ENCODE measurements around the gene GCNT4. TPM values are rescaled to one million over a fixed set of nuclear protein-coding genes. Genes with fewer than 3 reads are reported as not detected.
"Not testable (repeated sequence)": the region's sequence is repeated elsewhere in the genome, so short reads cannot be mapped to it uniquely, and the experiment has no call there.

GCNT4 gene, protein sequence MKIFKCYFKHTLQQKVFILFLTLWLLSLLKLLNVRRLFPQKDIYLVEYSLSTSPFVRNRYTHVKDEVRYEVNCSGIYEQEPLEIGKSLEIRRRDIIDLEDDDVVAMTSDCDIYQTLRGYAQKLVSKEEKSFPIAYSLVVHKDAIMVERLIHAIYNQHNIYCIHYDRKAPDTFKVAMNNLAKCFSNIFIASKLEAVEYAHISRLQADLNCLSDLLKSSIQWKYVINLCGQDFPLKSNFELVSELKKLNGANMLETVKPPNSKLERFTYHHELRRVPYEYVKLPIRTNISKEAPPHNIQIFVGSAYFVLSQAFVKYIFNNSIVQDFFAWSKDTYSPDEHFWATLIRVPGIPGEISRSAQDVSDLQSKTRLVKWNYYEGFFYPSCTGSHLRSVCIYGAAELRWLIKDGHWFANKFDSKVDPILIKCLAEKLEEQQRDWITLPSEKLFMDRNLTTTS
- total RNA-seq, result 0.39 and 0.41 TPM in 2 replicates

DNA sequence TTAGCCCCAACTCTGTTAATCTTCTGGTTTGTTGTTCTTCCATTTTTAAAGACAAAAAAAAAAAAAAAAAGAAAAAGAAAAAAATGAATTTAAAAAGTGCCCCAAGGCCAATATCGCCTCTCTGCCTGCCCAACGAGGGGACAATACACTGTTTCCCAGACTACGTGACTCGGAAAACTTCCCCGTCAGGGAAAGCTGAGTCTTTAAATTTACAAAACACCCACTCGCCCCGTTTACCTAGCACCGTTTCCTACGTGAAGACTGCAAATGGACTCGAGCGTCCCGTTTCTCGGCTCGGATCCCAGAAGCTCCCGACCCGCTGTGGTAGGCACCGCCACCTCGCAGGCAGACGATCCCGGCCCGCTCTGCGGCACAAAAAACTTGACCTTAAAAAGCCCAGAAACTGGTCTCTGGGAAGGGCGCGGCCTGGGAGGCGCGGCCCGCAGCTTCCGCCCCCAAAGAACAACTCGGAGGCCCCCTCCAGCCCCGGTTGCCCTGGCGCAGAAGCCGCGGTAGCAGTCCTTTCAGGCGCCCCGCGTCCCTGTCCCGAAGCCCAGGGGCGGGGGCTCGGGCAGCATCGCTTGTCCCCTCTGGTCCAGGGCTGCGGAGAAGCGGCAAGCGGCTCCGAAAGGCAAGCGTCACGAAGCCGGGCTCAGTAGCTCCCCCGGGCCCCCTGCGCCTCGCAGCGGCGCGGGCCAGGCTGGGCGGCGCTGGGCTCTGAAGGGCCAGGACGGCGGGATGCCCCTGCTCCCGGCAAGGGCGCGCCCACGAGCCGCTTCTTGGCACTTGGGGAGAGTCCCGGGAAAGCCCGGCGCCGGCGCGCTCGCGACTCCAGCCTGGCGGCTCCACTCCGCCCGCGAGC lies at the start of gene GCNT4:
GCNT4 (minus strand) TSS at position 367 of the 862 bp plus-strand sequence. CDS start 22,521 bp downstream, outside the sequence.
- DNase-seq (ENCODE audit: extremely low read depth, low read depth, low spot score), result no peak

DNA sequence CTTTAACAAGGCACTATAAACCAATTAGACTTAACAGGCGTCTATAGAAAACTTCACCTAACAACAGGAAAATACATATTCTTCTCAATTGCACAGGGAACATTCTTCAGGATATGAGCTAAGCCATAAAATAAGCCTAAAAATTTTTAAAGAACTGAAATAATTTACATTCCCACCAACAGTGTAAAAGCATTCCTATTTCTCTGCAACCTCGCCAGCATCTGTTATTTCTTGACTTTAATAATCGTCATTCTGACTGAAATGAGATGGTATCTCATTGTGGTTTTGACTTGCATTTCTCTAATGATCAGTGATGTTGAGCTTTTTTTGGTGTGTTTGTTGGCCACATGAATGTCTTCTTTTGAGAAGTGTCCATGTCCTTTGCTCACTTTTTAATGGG lies 43.6 kb upstream of the GCNT4 start:
- DNase-seq (ENCODE audit: extremely low read depth, low read depth, low spot score), result not testable (repeated sequence)

DNA sequence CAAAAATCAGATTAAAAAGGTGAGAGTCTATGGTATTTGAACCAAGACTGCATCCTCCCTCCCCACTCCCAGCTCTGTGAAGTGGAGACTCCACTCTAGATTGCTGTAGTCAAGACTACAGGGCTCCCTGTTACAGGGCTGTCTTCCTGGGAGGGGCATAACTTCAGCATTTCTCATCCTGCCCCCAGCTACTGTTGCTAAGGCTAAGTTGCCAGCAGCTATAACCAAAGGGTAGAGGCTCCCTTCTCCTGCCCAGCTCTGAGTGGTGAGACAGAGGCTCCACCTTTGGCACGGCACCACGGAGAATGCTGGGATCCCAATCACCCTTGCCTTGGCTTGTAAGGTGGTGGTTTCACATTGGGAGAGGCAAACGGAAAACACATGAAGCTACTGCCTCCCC lies 39.2 kb upstream of the GCNT4 start:
- DNase-seq (ENCODE audit: extremely low read depth, low read depth, low spot score), result no peak

DNA sequence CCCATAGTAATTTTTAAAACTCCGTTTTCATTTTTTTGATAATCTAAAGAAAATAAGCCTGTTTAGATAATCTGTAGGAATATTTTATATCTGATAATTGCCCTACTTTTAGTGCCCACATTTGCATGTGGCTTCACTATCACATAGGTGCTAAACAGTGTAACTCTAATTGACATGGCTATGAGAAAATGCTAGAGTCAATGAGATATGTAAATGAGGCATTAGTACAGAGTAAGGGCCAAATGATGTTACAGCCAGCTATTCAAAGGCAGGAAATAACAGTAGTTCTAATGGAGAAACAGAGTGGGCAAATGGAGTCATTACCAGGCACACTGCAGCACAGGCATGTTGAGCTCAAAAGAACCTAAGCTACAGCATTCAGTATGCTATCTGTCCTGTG lies 37.3 kb upstream of the GCNT4 start:
- no peak for DNase-seq (ENCODE audit: extremely low read depth, low read depth, low spot score)

DNA sequence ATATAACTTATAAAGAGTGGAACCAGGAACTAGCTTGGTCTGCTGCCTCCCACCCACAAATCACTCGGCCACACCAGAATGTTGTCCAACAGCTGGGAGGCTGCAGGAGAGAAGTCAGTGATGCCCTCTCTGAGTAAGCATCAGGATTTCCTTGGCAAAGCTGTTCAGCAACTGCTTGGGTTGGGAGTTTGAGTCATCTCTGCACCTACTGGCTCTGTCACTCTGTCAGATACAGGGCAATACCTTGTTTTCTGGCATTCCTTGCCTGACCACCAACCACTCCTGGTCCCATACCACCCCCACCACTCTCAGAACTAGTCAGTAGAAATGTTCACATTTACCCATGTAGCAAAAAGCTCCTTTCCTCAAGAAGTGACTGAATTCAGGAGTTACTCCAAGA lies 36.8 kb upstream of the GCNT4 start:
- no peak for DNase-seq (ENCODE audit: extremely low read depth, low read depth, low spot score)

DNA sequence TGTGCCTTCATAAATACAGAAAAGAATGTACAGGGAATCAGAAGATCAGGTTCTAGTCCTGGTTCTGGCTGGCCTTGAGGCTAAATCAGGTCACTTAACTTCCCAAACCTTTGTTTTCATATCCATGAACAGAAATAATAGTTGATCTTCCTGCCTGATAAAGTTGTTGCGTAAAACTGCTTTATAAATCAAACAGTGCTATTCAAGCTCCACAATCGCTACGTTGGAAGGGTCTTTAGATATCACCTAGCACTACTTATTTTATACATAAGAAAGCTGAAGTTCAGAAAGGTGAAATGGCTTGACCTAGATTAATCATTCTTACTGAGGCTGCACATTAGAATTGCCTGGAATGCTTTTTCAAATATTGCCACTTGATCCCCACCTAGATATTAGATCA lies 36.3 kb upstream of the GCNT4 start:
- DNase-seq (ENCODE audit: extremely low read depth, low read depth, low spot score), result no peak

DNA sequence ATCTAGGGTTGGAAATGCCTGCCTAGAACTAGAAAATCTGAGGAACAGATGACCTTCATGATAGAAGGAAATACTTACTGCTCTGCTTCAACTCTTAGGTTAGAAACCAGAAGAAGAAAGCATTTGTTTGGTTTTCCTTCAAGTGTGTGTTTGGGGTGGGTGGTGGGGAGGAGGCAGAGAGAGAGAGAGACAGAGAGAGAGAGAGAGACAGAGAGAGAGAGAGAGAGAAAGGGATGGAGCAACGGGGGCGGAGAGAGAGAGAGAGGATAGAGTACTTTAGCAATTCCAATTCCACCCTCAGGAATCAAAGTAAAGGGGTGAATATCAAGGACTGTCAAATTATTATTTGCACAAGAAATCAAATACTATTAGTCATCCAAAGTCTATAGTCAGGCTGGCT lies 29.2 kb upstream of the GCNT4 start:
- DNase-seq (ENCODE audit: extremely low read depth, low read depth, low spot score), result no peak

DNA sequence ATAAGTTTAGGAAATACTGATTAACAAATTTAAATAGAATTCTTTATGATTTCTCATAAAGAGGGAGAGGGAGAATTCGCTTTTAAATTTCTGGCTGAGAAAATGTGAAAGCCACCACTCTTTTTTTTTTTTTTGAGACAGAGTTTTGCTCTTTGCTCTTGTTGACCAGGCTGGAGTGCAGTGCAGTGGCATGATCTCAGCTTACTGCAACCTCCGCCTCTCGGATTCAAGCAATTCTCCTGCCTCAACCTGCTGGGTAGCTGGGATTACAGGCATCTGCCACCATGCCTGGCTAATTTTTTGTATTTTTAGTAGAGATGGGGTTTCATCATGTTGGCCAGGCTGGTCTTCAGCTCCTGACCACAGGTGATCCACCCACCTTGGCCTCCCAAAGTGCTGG lies 27.0 kb upstream of the GCNT4 start:
- not testable (repeated sequence) for DNase-seq (ENCODE audit: extremely low read depth, low read depth, low spot score)

DNA sequence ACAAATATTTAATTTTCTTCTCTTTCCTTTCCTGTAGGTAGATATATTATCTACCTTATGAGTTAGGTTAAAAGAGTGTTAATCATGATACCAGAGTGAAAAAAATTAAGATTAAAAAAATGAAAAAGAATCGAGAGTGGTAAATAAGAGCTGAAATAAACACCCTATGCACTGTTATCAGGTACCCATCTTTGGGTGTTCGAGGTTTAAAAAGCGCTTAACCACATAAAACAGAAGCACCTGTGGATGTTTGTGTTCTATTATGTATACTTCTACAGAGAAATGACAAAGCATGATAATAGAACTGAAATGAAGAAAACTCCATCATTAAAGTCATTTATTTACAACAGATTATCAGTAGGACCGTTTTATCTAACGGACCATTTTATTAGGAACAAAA lies 25.7 kb upstream of the GCNT4 start:
- no peak for DNase-seq (ENCODE audit: extremely low read depth, low read depth, low spot score)

DNA sequence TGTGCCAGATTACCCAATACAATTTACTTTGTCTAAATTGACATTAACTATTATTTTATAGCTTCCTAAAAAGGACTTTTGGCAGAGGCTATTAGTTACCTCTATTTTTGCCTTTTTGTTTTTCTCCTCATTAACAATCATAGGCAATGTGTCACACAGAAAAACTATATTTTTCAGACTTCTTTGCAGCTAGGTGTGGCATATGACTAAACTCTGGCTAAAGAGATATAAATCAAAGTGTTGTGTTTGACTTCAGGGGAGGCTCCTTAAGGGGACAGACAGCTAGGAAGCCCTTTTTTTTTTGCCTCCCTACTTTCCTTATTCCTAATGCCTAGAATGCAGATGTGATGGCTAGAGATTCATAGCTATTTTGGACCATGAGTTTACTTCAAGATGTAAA lies 19.7 kb upstream of the GCNT4 start:
- DNase-seq (ENCODE audit: extremely low read depth, low read depth, low spot score), result no peak

DNA sequence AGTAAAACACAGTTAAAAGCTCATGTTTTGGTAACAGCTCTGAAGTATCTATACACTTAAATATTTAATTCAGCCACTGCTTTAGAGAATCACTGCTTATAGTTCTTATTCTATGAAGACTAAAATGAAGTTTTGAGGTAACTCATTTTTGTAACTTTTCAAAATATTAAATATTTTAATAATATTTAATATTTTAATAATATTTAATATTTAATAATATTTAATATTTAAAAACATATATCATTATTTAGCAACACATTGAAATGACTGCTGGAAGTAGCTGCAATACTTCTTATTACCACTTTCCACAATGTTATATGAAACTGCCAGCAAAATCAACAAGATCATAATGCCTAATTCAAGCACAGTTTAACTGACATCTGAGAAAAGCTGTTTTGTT lies 18.7 kb upstream of the GCNT4 start:
- DNase-seq (ENCODE audit: extremely low read depth, low read depth, low spot score), result no peak

DNA sequence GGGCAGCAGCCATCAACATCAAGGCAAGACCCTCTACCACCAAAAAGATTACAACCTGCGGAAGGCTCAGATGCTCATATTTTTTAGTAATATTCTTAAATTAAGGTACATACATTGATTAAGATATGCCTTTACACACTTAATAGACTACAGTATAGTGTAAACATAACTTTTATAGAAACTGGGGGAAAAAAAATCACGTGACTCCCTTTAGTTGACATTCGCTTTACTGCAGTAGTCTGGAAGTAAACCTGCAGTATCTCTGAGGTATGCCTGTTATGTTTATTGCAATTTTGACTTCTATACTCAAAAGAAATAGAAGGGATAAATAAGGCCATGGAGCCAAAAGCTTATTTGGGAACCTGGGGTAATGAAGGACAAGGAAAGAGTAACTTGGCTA lies 15.1 kb upstream of the GCNT4 start:
- DNase-seq (ENCODE audit: extremely low read depth, low read depth, low spot score), result no peak

DNA sequence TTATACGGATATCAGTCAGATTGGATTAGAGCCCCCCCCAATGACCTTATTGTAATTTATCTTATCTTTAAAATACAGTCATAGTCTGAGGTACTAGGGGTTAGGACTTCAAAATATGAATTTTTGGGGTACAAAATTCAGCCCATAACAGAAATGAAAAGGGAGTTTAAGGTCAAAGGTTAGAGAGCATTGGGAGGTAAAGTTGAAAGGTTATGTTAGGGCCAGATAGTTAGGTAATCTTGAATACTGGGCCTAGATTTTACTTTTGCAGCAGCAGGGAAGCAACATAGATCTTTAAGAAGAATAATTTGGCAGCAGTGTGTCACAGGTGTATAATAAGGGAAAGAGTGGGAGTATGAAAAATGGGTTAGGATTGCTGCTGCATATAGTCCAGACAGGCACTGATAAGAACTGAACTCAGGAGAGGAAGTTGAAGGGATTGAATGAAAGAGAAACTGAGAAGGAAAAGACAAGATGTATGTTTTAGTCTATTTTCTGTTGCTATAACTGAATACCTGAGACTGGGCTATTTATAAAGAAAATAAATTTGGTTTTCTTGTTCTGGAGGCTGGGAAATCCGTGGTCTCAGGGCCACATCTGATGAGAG lies 10.7 kb upstream of the GCNT4 start:
- DNase-seq (ENCODE audit: extremely low read depth, low read depth, low spot score), result no peak

DNA sequence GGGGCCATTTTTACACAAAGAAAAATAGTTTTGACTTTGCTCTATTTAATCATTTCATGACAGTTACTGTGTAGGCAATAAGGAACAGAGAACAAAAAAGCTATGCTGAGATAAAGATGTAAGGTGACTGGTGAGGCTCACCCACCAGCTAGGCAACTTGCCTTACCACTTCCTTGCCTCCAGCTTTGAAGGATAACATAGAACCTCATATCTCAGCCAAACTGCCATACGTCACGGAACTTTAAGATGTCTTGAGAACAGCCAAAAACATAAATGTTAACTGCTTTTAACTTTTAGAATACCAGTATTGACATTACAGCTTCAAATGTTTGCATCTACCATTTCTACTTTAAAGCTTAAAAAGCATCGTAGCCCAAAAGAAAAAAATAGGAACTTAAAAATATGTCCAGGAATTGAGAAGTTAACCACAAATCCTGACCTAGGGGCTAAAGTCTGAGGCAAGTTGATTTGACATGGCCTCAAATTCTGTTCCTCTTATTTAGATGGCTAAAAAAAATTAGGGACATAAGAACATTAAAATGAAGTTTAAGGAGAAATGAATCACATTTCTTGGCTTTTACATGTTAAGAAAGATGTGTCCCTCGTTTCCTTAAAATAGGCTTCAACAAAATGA lies 7.7 kb upstream of the GCNT4 start:
- no peak for DNase-seq (ENCODE audit: extremely low read depth, low read depth, low spot score)

DNA sequence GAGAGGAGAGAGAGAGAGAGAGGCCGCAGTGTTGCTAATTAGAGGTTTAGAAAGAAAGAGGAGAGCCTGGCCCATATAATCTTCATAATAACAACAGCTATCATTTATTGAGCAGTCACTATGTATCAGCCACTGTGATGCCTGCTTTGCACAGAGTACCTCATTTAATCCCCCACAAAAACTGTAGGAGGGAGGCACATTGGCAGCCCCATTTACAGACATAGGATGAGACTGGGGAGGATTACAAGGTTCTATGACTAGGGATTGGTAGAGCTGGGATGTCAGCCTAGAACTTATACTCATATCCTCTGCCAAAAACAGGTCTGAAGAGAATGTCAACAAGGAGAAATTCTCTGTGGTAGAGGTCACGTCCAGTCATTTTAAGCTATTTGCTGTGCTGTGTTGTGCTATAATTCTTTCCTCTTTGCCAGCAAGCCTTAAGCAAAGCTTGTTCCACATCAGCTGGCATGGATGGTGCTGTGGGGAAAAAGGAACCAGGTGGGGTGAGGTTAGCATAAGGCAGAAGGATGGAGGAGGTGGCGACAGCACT lies 6.7 kb upstream of the GCNT4 start:
- no peak for DNase-seq (ENCODE audit: extremely low read depth, low read depth, low spot score)

DNA sequence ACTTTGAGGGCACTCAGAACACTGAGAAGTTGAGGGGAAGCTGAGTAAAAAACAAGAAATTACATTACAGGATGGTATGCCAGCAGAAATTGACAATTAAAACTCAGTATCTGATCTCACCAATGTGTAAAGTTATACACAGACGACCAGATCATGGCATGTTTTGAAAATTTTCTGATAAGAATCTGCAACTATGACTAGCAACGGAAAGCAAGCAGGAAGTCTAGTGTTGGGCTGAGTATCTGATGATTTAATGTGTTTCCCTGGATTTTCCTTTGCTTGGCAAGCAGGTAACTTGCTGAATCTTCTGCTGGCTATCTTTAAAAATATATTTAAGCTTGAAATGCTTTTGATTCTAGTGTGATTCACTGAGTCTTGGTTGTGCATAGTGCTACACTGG lies 5.2 kb upstream of the GCNT4 start:
- no peak for DNase-seq (ENCODE audit: extremely low read depth, low read depth, low spot score)

DNA sequence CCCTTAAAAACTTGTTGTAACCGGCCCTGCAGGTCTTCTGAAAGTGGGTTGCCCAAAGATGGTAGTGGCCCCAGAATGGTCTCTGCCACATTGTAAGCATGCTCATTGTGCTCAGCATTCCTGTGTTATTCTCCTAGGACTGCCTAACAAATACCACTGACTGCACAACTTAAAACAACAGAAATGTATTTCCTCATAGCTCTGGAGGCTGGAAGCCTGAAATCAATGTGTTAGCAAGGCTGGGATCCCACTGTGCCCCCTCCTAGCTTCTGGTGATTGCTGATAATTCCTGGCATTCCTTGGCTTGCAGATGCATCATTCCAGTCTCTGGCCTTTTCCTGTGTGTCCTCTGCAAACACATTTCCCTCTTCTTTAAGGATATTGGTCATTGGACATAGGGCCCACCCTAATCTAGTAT lies 3.4 kb upstream of the GCNT4 start:
- no peak for DNase-seq (ENCODE audit: extremely low read depth, low read depth, low spot score)

DNA sequence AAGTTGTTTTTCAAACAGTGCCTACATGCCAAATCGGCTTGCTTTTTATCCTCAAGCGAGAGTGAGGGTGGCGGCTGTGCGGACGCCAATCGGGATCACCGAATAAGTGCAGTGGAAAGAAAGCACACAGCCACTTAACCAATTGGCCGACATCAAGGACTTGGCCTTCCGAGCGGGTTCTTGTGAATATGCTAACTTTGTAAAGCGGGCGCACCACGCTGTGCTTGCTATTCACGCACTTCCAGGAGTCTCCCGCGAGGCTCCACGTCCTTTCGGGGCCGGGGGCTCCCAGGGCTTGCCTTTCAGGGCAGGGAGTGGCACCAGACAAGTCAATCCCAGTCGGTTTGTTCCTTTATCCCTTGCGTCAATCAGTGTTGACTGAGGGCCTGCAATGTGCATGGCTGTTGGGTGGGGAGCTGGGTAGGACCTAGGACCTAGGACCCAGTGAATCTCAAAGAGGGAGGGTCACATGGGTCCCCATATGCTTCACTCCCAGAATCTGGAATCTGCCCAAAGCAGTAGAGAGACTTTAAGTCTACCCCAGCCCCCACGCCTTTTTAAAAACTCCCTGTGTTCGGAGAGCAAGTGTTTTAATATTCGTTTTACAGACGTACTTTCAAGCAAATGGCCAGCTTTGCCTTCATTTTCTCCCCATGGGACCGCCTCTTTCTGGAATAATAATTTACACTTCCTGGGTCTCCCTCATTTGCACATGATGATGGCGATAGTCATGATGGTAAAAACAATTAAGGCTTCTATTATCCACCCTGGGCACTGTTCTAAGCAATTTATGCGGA lies 2.0 kb upstream of the GCNT4 start:
- no peak for DNase-seq (ENCODE audit: extremely low read depth, low read depth, low spot score)

DNA sequence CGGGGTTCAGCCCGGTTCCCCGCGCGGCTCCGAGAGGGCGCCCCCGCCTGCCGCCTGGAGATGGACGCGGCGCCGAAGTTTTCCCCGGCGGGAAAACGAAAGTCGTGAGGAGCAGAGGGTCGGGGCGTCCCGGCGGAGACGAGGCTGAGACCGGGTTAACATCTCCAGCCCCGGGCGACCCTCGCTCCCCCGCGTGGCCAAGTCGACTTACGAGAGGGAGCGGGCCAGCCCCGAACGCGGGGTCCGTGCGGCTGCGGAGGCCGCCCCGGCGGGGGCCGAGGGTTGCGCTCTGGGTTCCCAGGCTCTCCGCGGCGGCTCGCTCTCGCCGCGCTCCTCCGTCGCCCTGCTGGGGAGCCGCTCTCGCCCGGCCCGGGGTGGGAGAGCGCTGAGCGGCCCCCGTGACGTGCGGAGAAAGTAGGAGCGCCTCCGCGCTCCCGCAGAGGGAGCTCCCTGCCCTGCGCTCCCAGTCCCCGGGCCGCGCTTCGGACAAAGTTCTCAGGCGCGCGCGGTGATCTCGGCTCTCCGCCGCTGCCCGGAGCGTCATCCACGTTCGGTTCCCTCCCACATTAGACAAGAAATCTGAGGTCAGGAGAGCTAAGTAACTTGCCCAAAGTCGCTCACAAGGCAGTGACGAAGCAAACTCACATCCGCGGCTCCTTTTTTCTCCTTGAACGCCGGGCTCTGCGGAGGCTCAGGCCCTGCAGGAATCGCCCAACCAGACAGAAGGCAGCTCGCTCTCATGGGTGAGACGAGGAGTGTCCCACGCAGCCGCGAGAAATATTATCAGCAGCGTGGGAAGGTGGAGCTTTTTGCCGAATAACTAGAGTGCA lies 1.2 kb upstream of the GCNT4 start:
- DNase-seq (ENCODE audit: extremely low read depth, low read depth, low spot score), result no peak
